GM23338 (cell line): ENCODE data around the gene FBRS. TPM values are rescaled to one million over a fixed set of nuclear protein-coding genes. Genes with fewer than 3 reads are reported as not detected.

Source experiments
- ATAC-seq: fragments of 200-7000 bp; cut with Tn5 transposase; 3 replicates; pipeline ENCODE4 v1.9.1; 2020
- DNase-seq: peaks from one replicate; pipeline ENCODE4 v3.0.0-alpha.2; 2015; ENCODE audit warnings: low spot score
- H2AFZ ChIP-seq: fragments of 200-600 bp; sonication (generic); 2 replicates; pipeline ENCODE4 v1.8.0; 2016; ENCODE audit warnings: antibody characterized with exemption, mild to moderate bottlenecking, moderate library complexity
- H3F3A ChIP-seq: fragments of 200-600 bp; sonication (generic); replicated peaks from 2 replicates; pipeline ENCODE4 v1.8.0; 2017; ENCODE audit warnings: antibody characterized with exemption, mixed run types, low read depth
- H3K27ac ChIP-seq: fragments of 200-600 bp; sonication (generic); 2 replicates; pipeline ENCODE4 v1.6.1; 2016; ENCODE audit warnings: low read depth
- H3K27me3 ChIP-seq: fragments of 200-600 bp; sonication (generic); 2 replicates; pipeline ENCODE4 v1.8.0; 2016; ENCODE audit warnings: mild to moderate bottlenecking, mixed run types, moderate library complexity; ENCODE audit not compliant: insufficient read depth
- H3K36me3 ChIP-seq: fragments of 200-600 bp; sonication (generic); 2 replicates; pipeline ENCODE4 v1.8.0; 2016; ENCODE audit warnings: mild to moderate bottlenecking; ENCODE audit not compliant: insufficient read depth
- H3K4me1 ChIP-seq: fragments of 200-600 bp; sonication (generic); 2 replicates; pipeline ENCODE4 v1.8.0; 2016; ENCODE audit warnings: mild to moderate bottlenecking, moderate library complexity; ENCODE audit not compliant: insufficient read depth
- H3K4me2 ChIP-seq: fragments of 200-600 bp; sonication (generic); 2 replicates; pipeline ENCODE4 v1.7.1; 2017; ENCODE audit warnings: mixed run types
- H3K4me3 ChIP-seq: fragments of 200-600 bp; sonication (generic); 2 replicates; pipeline ENCODE4 v1.6.1; 2016; ENCODE audit warnings: mixed run types
- H3K79me2 ChIP-seq: fragments of 200-600 bp; sonication (generic); replicated peaks from 2 replicates; pipeline ENCODE4 v1.8.0; 2017; ENCODE audit warnings: mild to moderate bottlenecking; ENCODE audit not compliant: insufficient read depth
- H3K9me2 ChIP-seq: fragments of 200-600 bp; sonication (generic); 2 replicates; pipeline ENCODE4 v1.8.0; 2017; ENCODE audit not compliant: insufficient read depth
- H4K20me1 ChIP-seq: fragments of 200-600 bp; sonication (generic); replicated peaks from 2 replicates; pipeline ENCODE4 v1.8.0; 2017; ENCODE audit warnings: mild to moderate bottlenecking; ENCODE audit not compliant: insufficient read depth
- H3K27ac Mint-ChIP-seq: 2 replicates; pipeline ENCODE4 v1.8.0; 2020; ENCODE audit warnings: inconsistent platforms, mild to moderate bottlenecking, moderate library complexity, mixed read lengths
- H3K27me3 Mint-ChIP-seq: 3 replicates; pipeline ENCODE4 v1.8.0; 2022; ENCODE audit warnings: low read depth, mild to moderate bottlenecking, moderate library complexity, mixed read lengths, inconsistent platforms; ENCODE audit not compliant: insufficient read depth, poor library complexity
- H3K36me3 Mint-ChIP-seq: 3 replicates; pipeline ENCODE4 v1.8.0; 2021; ENCODE audit warnings: low read depth, mild to moderate bottlenecking, inconsistent platforms, moderate library complexity, mixed read lengths
- H3K4me1 Mint-ChIP-seq: 3 replicates; pipeline ENCODE4 v1.8.0; 2020; ENCODE audit warnings: mild to moderate bottlenecking, inconsistent platforms, mixed read lengths
- H3K4me3 Mint-ChIP-seq: 3 replicates; pipeline ENCODE4 v1.8.0; 2021; ENCODE audit warnings: moderate library complexity, mild to moderate bottlenecking, inconsistent platforms, mixed read lengths
- H3K9me3 Mint-ChIP-seq: 3 replicates; pipeline ENCODE4 v1.8.0; 2020; ENCODE audit warnings: moderate library complexity, mild to moderate bottlenecking, inconsistent platforms, mixed read lengths
- EZH2 ChIP-seq: fragments of 200-600 bp; sonication (generic); IDR thresholded peaks from one replicate; pipeline ENCODE4 v1.8.0; 2017; ENCODE audit warnings: antibody characterized with exemption, mild to moderate bottlenecking, low read depth; ENCODE audit not compliant: unreplicated experiment
- EZH2phosphoT487 ChIP-seq: fragments of 200-600 bp; sonication (generic); IDR thresholded peaks from one replicate; pipeline ENCODE4 v1.8.1; 2018; ENCODE audit warnings: antibody characterized with exemption; ENCODE audit not compliant: unreplicated experiment
- JUNB ChIP-seq: IDR thresholded peaks from one replicate; pipeline ENCODE4 v1.6.1; 2016; ENCODE audit warnings: antibody characterized with exemption; ENCODE audit not compliant: unreplicated experiment
- NANOG ChIP-seq: IDR thresholded peaks from 2 replicates; pipeline ENCODE4 v1.6.1; 2016; ENCODE audit warnings: antibody characterized with exemption, borderline replicate concordance
- POLR2AphosphoS5 ChIP-seq: IDR thresholded peaks from 2 replicates; pipeline ENCODE4 v1.6.1; 2016; ENCODE audit warnings: antibody characterized with exemption, low read depth
- STAT1 ChIP-seq: IDR thresholded peaks from one replicate; pipeline ENCODE4 v1.6.1; 2016; ENCODE audit warnings: antibody characterized with exemption; ENCODE audit not compliant: unreplicated experiment
- ZNF331 ChIP-seq: fragments of 250-450 bp; sonication (Bioruptor Pico); IDR thresholded peaks from 2 replicates; pipeline ENCODE4 v1.5.0; 2020; ENCODE audit warnings: low read depth, mild to moderate bottlenecking, moderate library complexity
- polyA plus RNA-seq: library from polyadenylated mRNA; unstranded; fragments of >200 nt; fragmentation: Nextera tagmentation; extraction: Ambion mirVana; gene quantifications from 2 replicates; pipeline ENCODE4 v1.2.1, GENCODE V29; 2016
- total RNA-seq: library from RNA; depleted of rRNA; stranded (reverse); fragments of >200 nt; shearing (Covaris generic); gene quantifications from 2 replicates; pipeline ENCODE4 v1.2.3, GENCODE V29; 2014
- TF ChIP-seq, protein P1 (sequence below): IDR thresholded peaks from 2 replicates; pipeline ENCODE4 v1.6.1; 2016; ENCODE audit warnings: antibody characterized with exemption
- TF ChIP-seq, protein P2 (sequence below): IDR thresholded peaks from one replicate; pipeline ENCODE4 v1.6.1; 2018; ENCODE audit warnings: antibody characterized with exemption; ENCODE audit not compliant: unreplicated experiment

Gene FBRS
- total and polyA plus RNA-seq, 2 experiments from 2014 or later: 2.3 to 7.2 TPM

DNA sequence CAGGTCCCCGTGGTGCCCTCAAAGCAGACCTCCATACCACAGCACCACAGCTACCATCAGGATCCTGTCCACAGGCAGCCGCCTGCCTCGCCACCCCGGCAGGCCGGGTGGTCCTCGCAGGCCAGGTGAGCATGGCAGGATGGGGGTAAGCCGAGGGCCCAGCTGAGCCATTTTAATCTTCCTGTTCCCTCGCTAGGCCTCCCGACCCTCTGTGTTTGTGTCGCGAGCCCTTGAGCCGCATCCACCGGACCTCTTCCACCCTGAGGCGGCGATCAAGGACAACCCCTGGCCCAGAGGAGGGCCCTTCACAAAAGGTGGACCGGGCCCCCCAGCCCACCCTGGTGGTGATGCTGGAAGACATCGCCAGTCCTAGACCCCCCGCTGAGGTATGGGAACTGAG lies 5.5 kb upstream of the FBRS start (continued):
- no peak for TF ChIP-seq EZH2phosphoT487

DNA sequence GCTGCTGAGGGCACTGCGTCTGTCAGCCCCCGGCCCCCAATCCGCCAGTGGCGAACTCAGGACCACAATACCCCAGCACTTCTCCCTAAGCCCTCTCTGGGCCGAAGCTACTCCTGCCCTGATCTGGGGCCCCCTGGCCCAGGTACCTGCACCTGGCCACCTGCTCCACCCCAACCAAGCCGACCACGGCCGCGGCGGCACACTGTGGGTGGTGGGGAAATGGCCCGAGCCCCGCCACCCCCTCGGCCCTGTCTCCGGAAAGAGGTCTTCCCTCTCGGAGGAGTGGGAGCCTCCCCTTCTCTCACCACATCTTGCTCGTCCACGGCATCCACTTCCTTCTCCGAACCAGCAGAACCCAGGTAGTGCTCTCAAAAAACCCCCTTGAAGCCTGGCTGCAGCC lies 3.4 kb upstream of the FBRS start:
- no peak overlapping the region for H3K4me3 ChIP-seq
- peaks cover 2% of the 10 kb centered on the region; the same call in 1 of the 3 replicates for H3K36me3 Mint-ChIP-seq
- H3K4me1 Mint-ChIP-seq: peaks cover 16% of the 10 kb centered on the region
- H3K27ac ChIP-seq: no peak overlapping the region
- DNase-seq: no peak
- no peak overlapping the region for H3K27ac Mint-ChIP-seq
- H3K9me3 Mint-ChIP-seq: no peaks in the 10 kb centered on the region; the same call in 2 of the 3 replicates
- peaks cover 15% of the 10 kb centered on the region for H3F3A ChIP-seq
- no peaks in the 10 kb centered on the region; the same call in 1 of the 2 replicates for H3K36me3 ChIP-seq
- TF ChIP-seq JUNB: no peak
- no peak for TF ChIP-seq EZH2phosphoT487
- TF ChIP-seq, protein P1, sequence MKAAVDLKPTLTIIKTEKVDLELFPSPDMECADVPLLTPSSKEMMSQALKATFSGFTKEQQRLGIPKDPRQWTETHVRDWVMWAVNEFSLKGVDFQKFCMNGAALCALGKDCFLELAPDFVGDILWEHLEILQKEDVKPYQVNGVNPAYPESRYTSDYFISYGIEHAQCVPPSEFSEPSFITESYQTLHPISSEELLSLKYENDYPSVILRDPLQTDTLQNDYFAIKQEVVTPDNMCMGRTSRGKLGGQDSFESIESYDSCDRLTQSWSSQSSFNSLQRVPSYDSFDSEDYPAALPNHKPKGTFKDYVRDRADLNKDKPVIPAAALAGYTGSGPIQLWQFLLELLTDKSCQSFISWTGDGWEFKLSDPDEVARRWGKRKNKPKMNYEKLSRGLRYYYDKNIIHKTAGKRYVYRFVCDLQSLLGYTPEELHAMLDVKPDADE: no peak
- no peak for TF ChIP-seq EZH2
- H3K4me3 Mint-ChIP-seq: no peak overlapping the region
- peaks cover 4% of the 10 kb centered on the region; the same call in 1 of the 2 replicates for H3K4me1 ChIP-seq
- H3K27me3 ChIP-seq: peaks cover 25% of the 10 kb centered on the region
- ATAC-seq: no peak
- peaks cover 2% of the 10 kb centered on the region; the same call in 1 of the 2 replicates for H4K20me1 ChIP-seq
- H2AFZ ChIP-seq: no peak overlapping the region
- H3K27me3 Mint-ChIP-seq: peaks cover 37% of the 10 kb centered on the region
- H3K9me2 ChIP-seq: no peaks in the 10 kb centered on the region
- no peak overlapping the region for H3K4me2 ChIP-seq
- H3K79me2 ChIP-seq: no peaks in the 10 kb centered on the region

DNA sequence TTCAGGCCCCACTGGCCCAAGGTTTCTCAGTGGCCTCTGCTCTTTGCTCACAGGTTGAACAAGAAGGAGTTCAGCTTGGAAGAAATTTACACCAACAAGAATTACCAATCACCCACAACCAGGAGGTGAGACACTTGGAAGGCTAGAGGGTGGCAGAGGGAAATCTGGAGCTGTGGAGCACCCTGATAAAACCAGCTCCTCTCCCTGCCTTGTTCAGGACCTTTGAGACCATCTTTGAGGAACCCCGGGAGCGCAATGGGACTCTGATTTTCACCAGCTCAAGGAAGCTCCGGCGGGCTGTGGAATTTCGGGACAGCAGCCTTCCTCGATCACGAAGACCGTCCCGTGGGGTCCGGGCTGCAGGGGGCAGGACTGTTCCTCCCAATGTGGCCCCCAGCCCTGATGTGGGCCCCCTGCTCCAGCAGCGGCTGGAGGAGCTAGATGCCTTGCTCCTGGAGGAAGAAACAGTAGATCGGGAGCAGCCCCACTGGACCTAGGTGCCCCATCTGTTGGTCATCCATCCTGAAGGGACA lies 2.4 kb upstream of the FBRS start:
- Mint-ChIP-seq H3K9me3 (no peaks in the 10 kb centered on the region; the same call in 2 of the 3 replicates), H3K4me1 (peaks cover 16% of the 10 kb centered on the region), H3K4me3 (no peak overlapping the region), H3K27ac (no peak overlapping the region), H3K36me3 (peaks cover 2% of the 10 kb centered on the region; the same call in 1 of the 3 replicates), H3K27me3 (peaks cover 43% of the 10 kb centered on the region)
- H2AFZ ChIP-seq: no peak overlapping the region
- H3K36me3 ChIP-seq: no peaks in the 10 kb centered on the region; the same call in 1 of the 2 replicates
- peaks cover 35% of the 10 kb centered on the region for H3K27me3 ChIP-seq
- peaks cover 10% of the 10 kb centered on the region; the same call in 1 of the 2 replicates for H3K4me1 ChIP-seq
- ATAC-seq (no peak), DNase-seq (no peak)
- H4K20me1 ChIP-seq: peaks cover 12% of the 10 kb centered on the region
- no peaks in the 10 kb centered on the region for H3K79me2 ChIP-seq
- no peak overlapping the region for H3K4me3 ChIP-seq
- H3K9me2 ChIP-seq: no peaks in the 10 kb centered on the region
- peaks cover 23% of the 10 kb centered on the region for H3F3A ChIP-seq
- H3K27ac ChIP-seq: no peak overlapping the region
- TF ChIP-seq STAT1 (no peak), POLR2AphosphoS5 (no peak), ZNF331 (no peak), JUNB (no peak)
- no peak overlapping the region for H3K4me2 ChIP-seq

DNA sequence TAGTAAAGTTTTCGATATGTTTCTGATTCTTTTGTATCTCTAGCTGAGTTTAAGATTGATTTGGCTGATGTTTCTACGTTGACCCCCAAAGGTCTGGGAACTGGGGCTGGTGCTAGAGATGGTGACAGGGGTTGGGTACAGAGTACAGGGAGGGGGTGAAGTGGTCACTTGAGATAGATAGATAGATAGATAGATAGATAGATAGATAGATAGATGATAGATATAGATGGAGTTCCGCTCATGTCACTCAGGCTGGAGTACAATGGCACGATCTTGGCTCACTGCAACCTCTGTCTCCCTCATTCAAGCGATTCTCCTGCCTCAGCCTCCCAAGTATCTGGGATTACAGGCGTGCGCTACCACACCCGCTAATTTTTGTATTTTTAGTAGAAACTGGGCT lies 1.8 kb upstream of the FBRS start:
- H3K4me3 ChIP-seq: no peak overlapping the region
- peaks cover 20% of the 10 kb centered on the region for H3F3A ChIP-seq
- H3K9me2 ChIP-seq: no peaks in the 10 kb centered on the region
- no peaks in the 10 kb centered on the region for H3K79me2 ChIP-seq
- peaks cover 40% of the 10 kb centered on the region for H3K27me3 ChIP-seq
- H2AFZ ChIP-seq: no peak overlapping the region
- H3K4me2 ChIP-seq: no peak overlapping the region
- H4K20me1 ChIP-seq: peaks cover 16% of the 10 kb centered on the region
- no peak for TF ChIP-seq EZH2phosphoT487
- no peak for TF ChIP-seq JUNB
- TF ChIP-seq, protein P2, sequence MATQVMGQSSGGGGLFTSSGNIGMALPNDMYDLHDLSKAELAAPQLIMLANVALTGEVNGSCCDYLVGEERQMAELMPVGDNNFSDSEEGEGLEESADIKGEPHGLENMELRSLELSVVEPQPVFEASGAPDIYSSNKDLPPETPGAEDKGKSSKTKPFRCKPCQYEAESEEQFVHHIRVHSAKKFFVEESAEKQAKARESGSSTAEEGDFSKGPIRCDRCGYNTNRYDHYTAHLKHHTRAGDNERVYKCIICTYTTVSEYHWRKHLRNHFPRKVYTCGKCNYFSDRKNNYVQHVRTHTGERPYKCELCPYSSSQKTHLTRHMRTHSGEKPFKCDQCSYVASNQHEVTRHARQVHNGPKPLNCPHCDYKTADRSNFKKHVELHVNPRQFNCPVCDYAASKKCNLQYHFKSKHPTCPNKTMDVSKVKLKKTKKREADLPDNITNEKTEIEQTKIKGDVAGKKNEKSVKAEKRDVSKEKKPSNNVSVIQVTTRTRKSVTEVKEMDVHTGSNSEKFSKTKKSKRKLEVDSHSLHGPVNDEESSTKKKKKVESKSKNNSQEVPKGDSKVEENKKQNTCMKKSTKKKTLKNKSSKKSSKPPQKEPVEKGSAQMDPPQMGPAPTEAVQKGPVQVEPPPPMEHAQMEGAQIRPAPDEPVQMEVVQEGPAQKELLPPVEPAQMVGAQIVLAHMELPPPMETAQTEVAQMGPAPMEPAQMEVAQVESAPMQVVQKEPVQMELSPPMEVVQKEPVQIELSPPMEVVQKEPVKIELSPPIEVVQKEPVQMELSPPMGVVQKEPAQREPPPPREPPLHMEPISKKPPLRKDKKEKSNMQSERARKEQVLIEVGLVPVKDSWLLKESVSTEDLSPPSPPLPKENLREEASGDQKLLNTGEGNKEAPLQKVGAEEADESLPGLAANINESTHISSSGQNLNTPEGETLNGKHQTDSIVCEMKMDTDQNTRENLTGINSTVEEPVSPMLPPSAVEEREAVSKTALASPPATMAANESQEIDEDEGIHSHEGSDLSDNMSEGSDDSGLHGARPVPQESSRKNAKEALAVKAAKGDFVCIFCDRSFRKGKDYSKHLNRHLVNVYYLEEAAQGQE: no peak
- TF ChIP-seq EZH2: no peak
- TF ChIP-seq STAT1: no peak
- TF ChIP-seq NANOG: no peak
- no peak for TF ChIP-seq ZNF331
- no peak for TF ChIP-seq POLR2AphosphoS5
- H3K27ac Mint-ChIP-seq: no peak overlapping the region
- H3K9me3 Mint-ChIP-seq: no peaks in the 10 kb centered on the region; the same call in 2 of the 3 replicates
- H3K4me1 Mint-ChIP-seq: peaks cover 16% of the 10 kb centered on the region
- H3K27ac ChIP-seq: no peak overlapping the region
- DNase-seq (no peak), ATAC-seq (no peak)
- H3K36me3 Mint-ChIP-seq: peaks cover 6% of the 10 kb centered on the region; the same call in 2 of the 3 replicates
- H3K36me3 ChIP-seq: no peaks in the 10 kb centered on the region; the same call in 1 of the 2 replicates
- H3K4me1 ChIP-seq: peaks cover 10% of the 10 kb centered on the region; the same call in 1 of the 2 replicates
- no peak overlapping the region for H3K4me3 Mint-ChIP-seq
- H3K27me3 Mint-ChIP-seq: peaks cover 45% of the 10 kb centered on the region
